ENCODE measurements around the gene UQCRH. TPM values are rescaled to one million over a fixed set of nuclear protein-coding genes. Genes with fewer than 3 reads are reported as not detected.

Gene UQCRH
- 240 TPM for total RNA-seq

DNA sequence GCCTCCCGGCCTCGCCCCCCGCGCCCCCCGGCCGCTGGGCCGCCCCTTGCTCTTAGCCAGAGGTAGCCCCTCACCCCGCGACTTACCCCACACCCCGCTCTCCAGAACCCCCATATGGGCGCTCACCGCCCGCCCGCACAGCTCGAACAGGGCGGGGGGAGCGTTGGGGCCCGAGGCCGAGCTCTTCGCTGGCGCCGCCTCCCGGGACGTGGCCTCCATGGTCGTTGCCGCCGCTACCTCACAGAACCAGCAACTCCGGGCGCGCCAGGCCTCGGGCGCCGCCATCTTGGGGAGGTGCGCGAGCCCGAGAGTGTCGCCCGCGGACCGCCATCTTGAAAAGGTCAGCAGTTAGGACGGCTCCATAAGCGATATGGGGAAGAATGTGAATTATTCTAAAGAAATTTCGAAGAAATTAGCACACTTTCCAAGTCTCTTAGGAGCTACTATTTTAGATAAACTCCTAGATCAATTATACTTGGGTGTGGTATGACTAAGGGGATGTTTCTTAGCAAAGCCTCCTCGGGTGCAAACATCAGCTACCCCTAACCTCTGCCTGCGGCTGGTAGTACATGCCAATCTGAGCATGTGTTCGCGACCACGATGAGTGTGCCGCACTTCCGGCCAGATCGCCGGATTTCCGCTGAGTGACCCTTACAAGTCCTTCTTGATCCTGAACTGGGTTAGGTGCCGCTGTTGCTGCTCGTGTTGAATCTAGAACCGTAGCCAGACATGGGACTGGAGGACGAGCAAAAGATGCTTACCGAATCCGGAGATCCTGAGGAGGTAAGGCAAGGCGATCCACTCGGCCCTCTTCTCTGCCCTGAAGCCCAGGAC is at the start of gene UQCRH, which contains the start of gene LRRC41:
UQCRH (plus strand) TSS at position 661 of the 834 bp plus-strand sequence; CDS start at position 730, 69 bp downstream.
LRRC41 (minus strand) TSS at position 579 of the 834 bp plus-strand sequence; CDS start at position 285, 294 bp downstream.
- peak; percentile 95 for DNase-seq (ENCODE audit: low spot score)

DNA sequence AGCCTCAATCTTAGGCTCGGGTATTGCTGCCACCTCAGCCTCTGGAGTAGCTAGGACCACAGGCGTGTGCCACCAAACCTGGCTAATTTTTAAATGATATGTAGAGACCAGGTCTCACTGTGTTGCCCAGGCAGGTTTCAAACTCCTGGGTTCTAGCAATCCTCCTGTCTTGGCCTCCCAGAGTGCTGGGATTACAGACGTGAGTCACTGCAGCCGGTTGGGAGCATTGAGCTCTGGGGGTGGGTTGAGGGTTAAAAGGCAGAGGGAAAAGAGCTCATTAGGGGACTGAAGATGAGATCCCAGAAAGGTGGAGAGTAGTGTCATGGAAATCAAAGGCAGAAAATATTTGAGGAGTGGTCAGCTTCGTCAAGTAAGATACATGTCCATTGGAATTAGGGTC is 48.8 kb upstream of the UQCRH start:
- no peak for DNase-seq (ENCODE audit: low spot score)

GRCh38 chr1:46256523-46256922 is 47.0 kb upstream of the UQCRH start:
- no peak for DNase-seq (ENCODE audit: low spot score)

DNA sequence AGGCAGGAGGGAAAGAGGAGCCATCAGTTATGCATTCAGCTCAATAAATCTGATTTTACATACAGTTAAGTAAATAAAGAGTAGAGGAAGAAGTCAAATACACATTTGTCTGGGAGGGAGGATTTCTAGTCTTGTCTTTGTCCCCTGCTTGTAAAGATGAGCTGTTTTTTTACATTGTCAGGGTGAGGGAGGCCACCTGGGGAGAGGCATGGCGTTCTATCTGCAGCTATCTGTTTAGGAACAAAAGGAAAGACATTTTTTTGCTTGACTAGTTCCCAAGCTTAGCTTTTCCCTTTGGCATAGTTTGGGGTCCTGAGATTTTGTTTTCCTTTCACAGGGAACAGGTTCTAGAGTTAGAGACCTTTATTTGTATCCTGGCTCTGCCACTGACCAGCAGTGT is 41.0 kb upstream of the UQCRH start:
- DNase-seq (ENCODE audit: low spot score), result no peak

DNA sequence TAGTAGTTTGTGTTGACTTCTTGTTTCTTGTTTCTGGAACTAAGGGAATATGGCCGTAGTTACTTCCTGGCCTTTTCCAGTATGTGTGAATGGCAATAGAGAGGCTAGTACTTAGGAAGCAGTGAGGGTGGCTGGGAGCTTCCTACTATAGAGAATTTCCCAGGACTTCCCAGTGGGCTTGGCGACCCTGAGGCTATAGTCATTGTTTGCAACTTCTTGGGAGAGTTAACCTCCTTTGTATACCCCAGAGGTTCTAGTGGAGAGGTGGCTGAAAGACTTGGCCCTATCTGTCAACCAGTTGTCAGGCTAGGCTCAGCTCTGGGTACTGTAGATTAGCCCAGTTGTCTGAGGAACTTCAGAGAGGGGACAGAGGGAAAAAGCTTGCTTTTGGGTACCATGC is 40.4 kb upstream of the UQCRH start:
- no peak for DNase-seq (ENCODE audit: low spot score)

- no peak for DNase-seq (ENCODE audit: low spot score)
Measured at GRCh38 chr1:46268578-46268977, 34.9 kb upstream of the UQCRH start.

DNA sequence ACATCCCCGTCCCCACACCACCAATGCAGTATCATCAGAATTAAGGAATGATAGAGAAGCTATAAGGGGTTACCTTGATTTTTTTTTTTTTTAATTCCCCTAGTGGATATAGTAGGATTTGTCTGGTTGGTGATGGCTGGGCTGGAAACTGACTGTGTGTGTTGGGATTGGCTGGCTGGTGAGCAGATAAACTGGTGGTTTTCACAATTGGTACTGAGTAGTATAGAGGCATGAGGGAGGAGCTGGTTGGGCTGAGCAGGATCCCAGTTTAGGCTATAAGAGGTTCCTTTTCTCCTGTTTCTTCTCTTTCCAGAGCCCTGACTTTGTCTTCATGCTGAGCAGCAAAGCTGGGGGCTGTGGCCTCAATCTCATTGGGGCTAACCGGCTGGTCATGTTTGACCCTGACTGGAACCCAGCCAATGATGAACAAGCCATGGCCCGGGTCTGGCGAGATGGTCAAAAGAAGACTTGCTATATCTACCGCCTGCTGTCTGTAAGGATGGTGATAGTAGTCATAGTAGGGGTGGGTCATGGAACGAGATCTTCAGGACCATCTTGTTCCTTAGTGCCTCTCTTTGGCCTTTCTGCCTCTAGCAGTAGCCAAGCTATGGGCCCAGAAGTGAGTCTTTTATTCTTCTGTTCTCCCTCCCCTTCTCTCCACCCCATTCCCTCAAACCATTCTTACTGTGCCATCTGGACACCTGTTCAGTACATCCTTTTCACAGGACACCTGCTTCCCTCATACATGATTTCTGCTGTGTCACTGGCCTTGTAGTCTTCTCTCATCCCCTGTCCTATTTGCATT is 29.1 kb upstream of the UQCRH start:
- no peak for DNase-seq (ENCODE audit: low spot score)

DNA sequence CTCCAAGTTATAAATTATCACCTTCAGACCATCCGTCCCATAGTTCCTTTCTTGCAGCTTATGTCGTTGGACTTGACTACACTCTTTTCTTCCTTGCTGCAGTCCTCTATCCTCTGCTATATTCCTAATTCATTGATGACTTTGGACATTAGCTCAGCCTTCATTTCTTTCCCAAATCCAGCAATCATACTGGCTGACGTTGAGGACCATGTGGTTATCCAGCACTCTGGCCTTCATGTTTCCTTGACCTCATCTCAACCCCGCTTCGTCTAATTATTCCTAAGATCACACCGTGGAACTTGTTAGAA is 28.5 kb upstream of the UQCRH start:
- DNase-seq (ENCODE audit: low spot score), result no peak

- DNase-seq (ENCODE audit: low spot score), result no peak
Measured at GRCh38 chr1:46277658-46278373, 25.7 kb upstream of the UQCRH start.

GRCh38 chr1:46278807-46279206 is 24.7 kb upstream of the UQCRH start:
- no peak for DNase-seq (ENCODE audit: low spot score)

- DNase-seq (ENCODE audit: low spot score), result no peak
Measured at GRCh38 chr1:46280092-46280491, 23.4 kb upstream of the UQCRH start.

DNA sequence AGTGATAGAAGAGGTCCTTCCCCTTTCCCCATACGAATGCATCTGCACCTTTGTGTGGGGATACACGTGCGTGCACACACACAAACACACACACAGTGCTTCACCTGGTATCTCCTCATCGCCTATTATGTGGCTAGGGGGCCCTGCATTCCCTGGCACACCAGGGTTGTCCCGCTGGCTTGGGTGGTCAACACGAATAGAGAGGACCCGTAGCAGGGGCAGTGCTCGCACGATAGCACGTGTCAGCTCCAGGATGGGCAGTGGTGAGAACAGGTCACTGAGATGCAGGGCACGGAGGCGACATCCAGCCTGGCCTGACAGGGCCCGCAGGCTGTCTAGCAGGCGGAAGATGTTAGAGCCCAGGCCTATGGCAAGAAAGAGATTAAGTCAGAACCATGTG is 22.5 kb upstream of the UQCRH start:
- DNase-seq (ENCODE audit: low spot score), result no peak

- no peak for DNase-seq (ENCODE audit: low spot score)
Measured at GRCh38 chr1:46284058-46284457, 19.4 kb upstream of the UQCRH start.

DNA sequence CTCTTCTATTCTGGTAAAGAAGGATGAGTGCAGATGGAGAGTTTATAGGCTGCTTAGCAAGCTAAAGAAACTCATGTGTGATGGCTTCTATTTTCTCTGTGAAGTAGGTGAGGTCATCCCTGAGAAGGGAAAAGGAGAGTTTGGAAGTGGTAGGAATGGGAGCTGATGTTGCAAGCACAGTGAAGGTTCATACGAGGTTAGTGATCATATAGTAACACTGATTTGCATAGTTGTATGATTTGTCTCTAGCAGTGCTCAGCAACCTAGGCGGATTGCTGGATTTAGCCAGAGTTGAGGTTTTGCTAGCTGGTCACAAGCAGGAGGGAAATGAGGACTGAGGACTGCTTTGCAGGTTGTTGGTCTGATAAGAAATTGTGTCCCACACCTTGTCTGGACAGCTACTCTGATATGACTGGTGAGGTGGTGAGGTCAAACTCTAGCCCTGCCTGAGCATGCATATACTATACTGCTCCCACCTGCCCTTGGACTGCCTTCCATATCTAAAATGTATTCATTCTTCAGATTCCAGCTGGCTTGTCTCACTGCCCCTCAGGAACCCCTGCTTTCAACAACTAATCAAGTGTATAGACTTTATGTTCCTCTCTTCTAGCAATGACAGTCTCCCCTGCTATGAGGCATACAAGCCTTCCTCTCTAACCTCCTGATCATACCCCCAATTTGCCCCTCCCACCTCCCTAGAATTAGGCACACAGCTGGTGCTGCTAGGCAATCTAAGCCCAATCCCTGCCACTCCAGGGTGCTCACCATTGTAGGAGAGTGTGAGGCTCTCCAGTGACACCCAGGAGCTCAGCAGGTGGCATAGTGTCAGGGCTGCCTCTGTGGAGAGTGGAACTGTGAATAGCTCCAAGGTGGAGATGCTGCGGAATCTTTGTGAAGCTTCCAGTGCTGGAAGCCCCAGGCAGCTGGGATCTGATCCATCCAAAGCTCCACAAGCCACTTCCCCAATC is 18.6 kb upstream of the UQCRH start:
- DNase-seq (ENCODE audit: low spot score), result no peak

GRCh38 chr1:46285730-46286477 is 17.6 kb upstream of the UQCRH start:
- DNase-seq (ENCODE audit: low spot score), result no peak

GRCh38 chr1:46288485-46289133 is 14.9 kb upstream of the UQCRH start:
- no peak for DNase-seq (ENCODE audit: low spot score)

DNA sequence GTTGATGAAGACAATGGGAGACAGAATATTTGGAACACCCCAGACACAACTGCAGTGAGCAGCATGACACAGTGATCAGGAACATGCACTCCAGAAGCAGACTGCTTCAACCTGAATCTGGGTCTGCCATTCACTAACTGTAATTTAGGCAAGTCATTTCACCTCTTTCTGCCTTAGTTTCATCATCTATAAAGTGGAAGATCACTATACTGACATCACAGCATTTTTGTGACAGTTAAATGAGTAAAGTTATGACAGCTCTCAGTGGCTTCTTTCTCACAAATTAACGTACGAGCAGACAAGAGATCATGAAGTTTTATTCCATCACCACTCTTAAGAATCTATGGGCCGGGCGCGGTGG is 14.4 kb upstream of the UQCRH start:
- no peak for DNase-seq (ENCODE audit: low spot score)

DNA sequence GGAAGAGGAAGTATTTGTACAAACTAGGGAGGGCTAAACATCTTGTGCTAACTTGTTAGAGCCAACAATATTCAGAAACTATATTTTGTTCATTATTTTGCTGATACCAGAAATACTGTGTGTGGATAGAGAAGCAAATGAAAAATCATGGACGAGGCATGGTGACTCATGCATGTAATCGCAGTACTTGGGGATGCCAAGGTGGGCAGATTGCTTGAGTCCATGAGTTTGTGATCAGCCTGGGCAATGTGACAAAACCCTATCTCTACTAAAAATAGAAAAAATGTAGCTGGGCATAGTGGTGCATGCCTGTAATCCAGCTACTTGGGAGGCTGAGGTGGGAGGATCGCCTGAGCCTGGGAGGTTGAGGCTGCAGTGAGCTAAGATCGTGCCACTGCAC is 13.5 kb upstream of the UQCRH start:
- no peak for DNase-seq (ENCODE audit: low spot score)

GRCh38 chr1:46295306-46295705 is 8.2 kb upstream of the UQCRH start:
- DNase-seq (ENCODE audit: low spot score), result no peak

DNA sequence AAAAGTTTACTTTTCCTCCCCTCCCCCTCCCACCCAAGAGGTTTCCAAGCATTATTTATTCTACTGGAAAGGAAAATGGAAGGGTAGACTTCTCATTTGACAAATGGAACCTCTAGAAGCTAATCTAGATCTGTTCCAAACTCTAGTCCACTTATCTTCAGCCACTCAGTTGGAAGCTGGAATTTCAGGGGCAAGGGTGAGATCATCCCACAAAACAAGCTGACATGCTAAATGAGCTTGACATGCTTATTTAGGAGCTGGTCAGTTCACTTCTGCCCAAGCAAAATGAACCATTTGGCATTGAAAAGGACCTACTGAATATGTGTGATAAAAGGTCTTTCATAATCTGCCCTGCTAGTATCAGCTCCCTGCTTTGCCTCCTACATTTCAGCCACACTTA is 5.1 kb upstream of the UQCRH start:
- DNase-seq (ENCODE audit: low spot score), result no peak

Measured in mucosa of gallbladder (tissue), 1 donor.